HG03457 (cell line): ENCODE results near the gene COX7B2.

Experiments
- ATAC-seq: cut with Tn5 transposase; IDR thresholded peaks from one replicate; pipeline ENCODE4 v1.9.1; 2021; ENCODE audit warnings: moderate number of reproducible peaks; ENCODE audit not compliant: unreplicated experiment

COX7B2 gene, protein sequence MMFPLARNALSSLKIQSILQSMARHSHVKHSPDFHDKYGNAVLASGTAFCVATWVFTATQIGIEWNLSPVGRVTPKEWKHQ

DNA sequence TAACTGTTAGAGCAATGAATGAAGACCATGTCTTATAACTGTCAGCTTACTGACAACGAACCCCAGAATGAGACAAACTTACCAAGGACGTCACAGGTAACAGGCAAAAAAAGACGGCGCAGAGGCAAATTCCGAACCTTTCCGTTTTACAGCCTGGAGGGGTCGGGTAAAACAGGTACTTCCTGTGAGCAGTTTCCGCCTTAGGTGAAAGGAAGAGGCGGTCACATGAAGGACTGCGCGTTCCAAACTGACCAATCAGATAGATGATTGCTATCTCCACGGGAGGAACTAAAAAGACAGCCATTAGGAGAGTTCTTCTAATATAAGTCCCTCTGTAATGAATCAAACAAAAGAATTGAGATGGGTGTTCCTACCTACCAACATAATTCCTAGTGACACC is at the start of gene COX7B2:
COX7B2 (minus strand) TSS at position 168 of the 400 bp plus-strand sequence. CDS start 174,053 bp downstream, outside the sequence.
- ATAC-seq: no peak

DNA sequence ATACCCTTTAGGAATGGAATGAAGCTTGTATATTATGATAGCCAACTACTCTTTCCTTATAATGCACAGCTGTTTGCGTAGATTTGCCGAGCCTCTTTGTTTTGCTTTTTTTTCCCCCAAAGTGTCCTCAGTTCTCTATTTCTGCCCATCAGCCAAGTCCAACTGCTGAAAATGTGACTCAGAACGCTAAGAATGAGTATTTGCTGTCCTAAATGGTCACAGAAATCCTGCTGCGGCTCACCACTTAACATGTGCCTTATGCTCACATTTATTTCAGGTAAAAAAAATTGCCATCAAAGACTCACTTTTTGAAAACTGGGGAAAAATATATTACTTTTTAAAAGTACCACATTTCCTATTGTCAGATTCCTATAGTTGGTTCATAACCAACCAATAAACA is 47.4 kb upstream of the COX7B2 start:
- no peak for ATAC-seq

GRCh38 chr4:46955601-46956000 is 46.6 kb upstream of the COX7B2 start:
- ATAC-seq: no peak

DNA sequence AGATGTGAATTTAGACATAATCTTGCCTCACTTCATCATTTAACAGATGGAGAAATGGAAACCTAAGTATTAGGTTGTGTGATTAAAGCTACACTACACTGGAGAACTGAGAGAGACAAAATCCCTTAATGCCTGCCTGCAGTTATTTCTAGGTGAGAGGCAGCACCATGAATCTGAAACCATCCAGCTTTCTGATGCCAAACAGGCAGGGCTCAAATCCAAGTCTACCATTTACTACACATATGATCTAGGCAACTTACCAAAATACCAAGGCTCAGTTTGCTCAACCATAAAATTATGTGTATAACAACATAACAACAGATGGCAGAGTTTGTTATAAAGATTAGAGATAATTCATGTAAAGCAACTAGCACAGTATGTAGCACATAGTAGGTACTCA is 45.6 kb upstream of the COX7B2 start:
- ATAC-seq: no peak

- ATAC-seq: no peak
These were observed 44.5 kb upstream of the COX7B2 start for GRCh38 chr4:46953564-46953963.

DNA sequence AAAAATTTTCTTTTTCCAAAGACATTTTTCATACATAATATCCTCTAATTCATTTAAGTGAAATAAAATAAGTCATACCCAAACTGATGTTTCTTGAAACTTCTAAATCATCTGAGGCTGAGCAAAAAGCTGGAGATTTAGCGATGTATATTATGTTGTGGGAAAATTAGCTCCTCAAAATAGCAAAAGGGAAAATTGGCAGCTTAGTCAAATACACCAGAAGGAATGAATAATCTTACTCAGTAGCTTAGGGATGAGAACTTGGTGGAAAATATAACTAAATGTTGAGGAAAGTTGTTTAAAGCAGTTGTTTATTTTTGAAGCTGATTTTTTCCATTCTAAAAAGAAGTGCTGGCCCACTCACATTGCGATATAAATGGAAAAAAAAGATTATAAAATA is 43.4 kb upstream of the COX7B2 start:
- no peak for ATAC-seq

DNA sequence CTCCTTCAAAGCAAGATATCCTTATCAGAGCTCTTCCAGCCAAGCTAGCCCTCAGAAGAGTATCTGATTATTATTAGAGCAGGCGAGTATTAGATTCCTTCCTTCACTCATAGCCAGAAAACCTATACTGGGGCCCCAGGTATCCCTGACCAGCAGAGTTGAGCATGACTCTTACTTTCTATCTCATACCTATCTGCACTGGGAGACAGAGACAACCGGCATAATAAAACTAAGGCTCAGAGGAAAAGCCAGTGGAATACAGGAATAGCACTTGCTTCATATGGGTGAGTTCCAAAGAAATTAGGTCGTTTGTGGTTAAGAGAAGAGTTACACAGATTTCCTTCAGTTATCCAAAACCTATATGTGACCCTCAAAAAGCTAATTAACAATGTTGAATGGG is 41.8 kb upstream of the COX7B2 start:
- ATAC-seq: no peak

- no peak for ATAC-seq
These were observed 40.8 kb upstream of the COX7B2 start for GRCh38 chr4:46949822-46950221.

- no peak for ATAC-seq
These were observed 38.5 kb upstream of the COX7B2 start for GRCh38 chr4:46947541-46947940.

GRCh38 chr4:46946919-46947536 is 38.0 kb upstream of the COX7B2 start:
- ATAC-seq: no peak

GRCh38 chr4:46945062-46945461 is 36.0 kb upstream of the COX7B2 start:
- no peak for ATAC-seq

DNA sequence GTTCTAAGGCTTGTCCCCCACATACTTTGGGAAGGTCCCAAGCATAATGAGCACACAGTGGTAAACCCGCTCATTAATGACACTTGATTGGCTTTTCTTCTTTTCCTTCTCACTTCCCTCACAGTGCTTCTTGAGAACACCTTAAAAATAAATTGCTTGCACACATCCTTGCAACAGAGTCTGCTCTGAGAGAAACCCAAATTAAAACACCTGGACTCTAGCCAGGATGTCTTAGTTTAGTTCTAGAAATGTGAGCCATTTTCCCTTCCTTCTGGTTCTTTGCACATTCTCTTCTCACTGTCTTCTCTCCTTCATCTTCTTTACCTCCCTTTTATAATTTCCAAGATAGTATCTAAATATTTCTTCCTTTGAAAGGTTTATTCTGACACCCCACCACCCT is 35.3 kb upstream of the COX7B2 start:
- no peak for ATAC-seq

DNA sequence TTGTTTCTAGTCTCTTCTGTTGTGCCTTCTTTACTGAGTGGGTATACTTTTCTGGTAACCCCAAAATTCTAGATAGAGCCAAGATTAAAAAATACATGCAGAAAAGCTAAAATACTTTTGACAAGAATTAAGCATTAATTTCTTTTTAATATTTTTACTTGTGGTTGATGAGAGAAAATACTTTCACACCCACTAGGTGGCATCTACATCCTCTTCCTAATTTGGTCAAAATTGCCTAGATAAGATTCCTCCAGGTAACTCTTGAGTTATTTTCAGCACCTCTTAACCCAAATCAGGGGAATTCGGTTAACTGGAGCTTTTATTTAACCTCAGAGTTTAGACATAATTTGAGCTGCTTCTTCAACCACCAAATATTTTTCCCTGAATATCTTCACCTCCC is 28.4 kb upstream of the COX7B2 start:
- ATAC-seq: no peak

- ATAC-seq: no peak
These were observed 25.7 kb upstream of the COX7B2 start for GRCh38 chr4:46934726-46935125.

- ATAC-seq: no peak
These were observed 24.6 kb upstream of the COX7B2 start for GRCh38 chr4:46933686-46934085.

DNA sequence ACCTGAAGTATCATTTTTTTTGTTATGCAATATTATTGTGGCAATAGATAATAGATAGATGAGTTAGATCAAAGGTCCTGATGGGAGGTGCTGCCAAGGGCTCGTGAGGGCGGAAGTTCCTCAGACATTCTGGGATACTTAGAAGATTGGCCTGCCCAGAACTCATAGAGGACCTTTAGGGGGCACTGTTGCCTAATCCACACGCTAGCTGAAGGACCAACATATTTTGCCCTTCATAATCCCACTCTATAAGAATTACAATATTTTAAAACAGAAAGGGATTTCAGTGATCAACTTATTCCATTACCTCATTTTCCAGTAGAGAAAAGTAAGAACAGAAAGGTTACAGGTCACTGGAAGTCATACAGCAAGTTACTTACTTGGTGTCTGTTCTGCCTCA is 22.9 kb upstream of the COX7B2 start:
- peak; percentile 63 for ATAC-seq

GRCh38 chr4:46930891-46931290 is 21.8 kb upstream of the COX7B2 start:
- ATAC-seq: no peak

GRCh38 chr4:46927201-46927600 is 18.2 kb upstream of the COX7B2 start:
- ATAC-seq: no peak

- no peak for ATAC-seq
These were observed 15.9 kb upstream of the COX7B2 start for GRCh38 chr4:46924789-46925529.

- no peak for ATAC-seq
These were observed 13.2 kb upstream of the COX7B2 start for GRCh38 chr4:46922205-46922604.

DNA sequence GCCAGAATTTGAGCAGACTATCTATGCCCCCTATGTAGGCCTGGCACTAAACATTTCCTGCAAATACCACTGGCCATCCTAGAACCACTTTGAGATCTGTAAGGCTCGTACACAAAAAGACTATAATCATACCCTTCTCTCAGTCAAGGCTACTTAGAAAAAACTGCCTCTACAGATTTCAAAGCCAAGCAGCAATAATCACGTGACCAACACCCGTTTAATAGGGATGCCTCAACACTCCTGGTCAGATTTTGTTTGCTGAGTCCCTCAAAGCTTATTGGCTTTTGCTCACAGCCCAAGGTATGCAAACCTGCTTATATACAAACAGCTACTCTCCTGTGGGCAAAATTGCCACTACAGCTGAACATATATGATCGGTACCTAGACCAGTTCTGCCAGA is 897 bp downstream of the COX7B2 start:
- no peak for ATAC-seq

- no peak for ATAC-seq
These were observed 9.0 kb downstream of the COX7B2 start for GRCh38 chr4:46900082-46900481.

DNA sequence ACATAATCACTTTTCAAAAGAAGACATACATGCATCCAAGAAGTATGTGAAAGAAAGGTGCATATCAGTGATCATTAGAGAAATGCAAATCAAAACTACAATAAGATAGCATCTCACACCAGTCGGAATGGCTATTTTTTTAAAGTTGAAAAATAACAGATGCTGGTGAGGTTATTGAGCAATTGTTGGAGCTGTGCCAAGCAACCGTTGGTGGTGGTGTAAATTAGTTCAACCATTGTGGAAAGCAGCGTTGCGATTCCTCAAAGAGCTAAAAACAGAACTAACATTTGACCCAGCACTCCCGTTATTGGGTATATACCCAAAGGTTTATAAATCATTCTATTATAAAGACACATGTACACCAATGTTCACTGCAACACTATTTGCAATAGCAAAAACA is 14.2 kb downstream of the COX7B2 start:
- ATAC-seq: no peak
